GM18951 (cell line): Measurements from ENCODE around the gene AHCY.
"Not testable (repeated sequence)": the region's sequence is repeated elsewhere in the genome, so short reads cannot be mapped to it uniquely, and the experiment has no call there.

Source experiments
- POLR2A ChIP-seq: IDR thresholded peaks from 4 replicates; pipeline ENCODE4 v1.6.1; 2011; ENCODE audit warnings: mild to moderate bottlenecking; ENCODE audit not compliant: insufficient read length, insufficient read depth; ENCODE audit errors: extremely low read depth
- in situ Hi-C: fragments of 300-500 bp; cut with MboI; formaldehyde crosslinking; loops from one replicate; pipeline ENCODE4 v1.12.0; 2022; ENCODE audit warnings: low sequenced_read_pairs, mixed read lengths, inconsistent platforms; ENCODE audit not compliant: unreplicated experiment

The AHCY gene

GRCh38 chr20:34332262-34332920 is 29.2 kb upstream of the AHCY start:
- in situ Hi-C loops = no loop called here
- TF ChIP-seq POLR2A = no peak

- in situ Hi-C loops = no loop called here
Measured at GRCh38 chr20:34331838-34332237, 28.7 kb upstream of the AHCY start.

DNA sequence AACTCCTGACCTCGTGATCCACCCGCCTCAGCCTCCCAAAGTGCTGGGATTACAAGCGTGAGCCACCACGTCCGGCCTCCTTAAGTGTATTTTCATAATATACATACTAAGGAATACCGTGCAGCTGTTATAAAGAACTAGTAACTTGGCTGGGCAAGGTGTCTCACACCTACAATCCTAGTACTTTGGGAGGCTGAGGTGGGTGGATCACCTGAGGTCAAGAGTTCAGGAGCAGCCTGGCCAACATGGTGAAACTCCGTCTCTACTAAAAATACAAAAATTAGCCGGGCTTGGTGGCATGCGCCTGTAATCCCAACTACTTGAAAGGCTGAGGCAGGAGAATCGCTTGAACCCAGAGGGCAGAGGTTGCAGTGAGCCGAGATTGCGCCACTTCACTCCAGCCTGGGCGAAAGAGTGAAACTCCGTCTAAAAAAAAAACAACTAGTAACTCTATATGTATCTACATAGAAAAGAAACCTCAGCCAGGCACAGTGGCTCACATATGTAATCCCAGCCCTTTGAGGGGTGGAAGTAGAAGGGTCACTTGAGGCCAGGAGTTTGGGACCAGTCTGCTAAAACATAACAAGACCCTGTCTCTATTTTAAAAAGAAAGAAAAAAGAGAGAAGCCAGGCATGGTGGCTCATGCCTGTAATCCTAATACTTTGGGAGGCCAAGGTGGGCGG is 27.8 kb upstream of the AHCY start:
- in situ Hi-C loops = not testable (repeated sequence)

More at GRCh38 chr20:34331838-34332237, 28.7 kb upstream of the AHCY start:
- no peak for TF ChIP-seq POLR2A

DNA sequence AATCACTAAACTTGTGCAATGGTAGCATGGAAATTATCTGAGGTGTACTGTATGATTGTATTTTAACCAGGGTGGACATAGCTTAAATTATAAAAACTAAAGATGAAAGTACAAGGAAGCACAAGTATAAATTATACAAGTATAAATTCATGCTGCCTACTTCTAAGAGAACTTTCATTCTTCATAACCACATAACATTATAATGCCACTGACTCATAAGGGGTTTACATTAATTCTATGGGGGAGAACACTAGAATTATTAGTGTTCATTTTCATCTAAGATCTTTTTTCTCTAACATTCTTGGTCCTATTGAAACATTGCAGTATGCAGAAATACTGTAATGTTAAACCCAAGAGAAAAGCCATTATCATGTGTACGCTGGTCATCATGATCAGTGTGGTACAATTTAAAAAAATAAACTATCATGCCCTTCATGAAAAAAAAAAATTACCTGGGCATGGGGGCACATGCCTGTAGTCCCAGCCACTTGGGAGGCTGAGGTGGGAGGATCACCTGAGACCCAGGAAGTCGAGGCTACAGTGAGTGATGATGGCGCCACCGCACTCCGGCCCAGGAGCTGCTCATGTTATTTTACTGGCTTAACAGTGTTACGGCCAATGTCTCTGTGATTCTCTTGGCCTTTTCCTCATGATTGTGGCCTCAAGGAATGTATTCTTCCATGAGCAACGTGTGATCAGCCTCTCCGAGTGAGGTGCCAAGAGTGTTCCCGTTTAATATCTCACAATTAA is 25.9 kb upstream of the AHCY start:
- TF ChIP-seq POLR2A = no peak
- in situ Hi-C loops = no loop called here

DNA sequence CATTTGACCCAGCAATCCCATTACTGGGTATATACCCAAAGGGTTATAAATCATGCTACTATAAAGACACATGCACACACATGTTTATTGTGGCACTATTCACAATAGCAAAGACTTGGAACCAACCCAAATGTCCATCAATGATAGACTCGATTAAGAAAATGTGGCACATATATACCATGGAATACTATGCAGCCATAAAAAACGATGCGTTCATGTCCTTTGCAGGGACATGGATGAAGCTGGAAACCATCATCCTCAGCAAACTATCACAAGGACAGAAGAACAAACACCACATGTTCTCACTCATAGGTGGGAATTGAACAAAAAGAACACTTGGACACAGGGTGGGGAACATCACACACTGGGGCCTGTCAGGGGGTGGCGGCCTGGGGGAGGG is 25.1 kb upstream of the AHCY start:
- in situ Hi-C loops = not testable (repeated sequence)

GRCh38 chr20:34324541-34324940 is 21.4 kb upstream of the AHCY start:
- no peak for TF ChIP-seq POLR2A
- in situ Hi-C loops = loop anchor here (25.0 kb wide), 1 partner anchor 438 kb away; no protein-coding TSS in a partner anchor

DNA sequence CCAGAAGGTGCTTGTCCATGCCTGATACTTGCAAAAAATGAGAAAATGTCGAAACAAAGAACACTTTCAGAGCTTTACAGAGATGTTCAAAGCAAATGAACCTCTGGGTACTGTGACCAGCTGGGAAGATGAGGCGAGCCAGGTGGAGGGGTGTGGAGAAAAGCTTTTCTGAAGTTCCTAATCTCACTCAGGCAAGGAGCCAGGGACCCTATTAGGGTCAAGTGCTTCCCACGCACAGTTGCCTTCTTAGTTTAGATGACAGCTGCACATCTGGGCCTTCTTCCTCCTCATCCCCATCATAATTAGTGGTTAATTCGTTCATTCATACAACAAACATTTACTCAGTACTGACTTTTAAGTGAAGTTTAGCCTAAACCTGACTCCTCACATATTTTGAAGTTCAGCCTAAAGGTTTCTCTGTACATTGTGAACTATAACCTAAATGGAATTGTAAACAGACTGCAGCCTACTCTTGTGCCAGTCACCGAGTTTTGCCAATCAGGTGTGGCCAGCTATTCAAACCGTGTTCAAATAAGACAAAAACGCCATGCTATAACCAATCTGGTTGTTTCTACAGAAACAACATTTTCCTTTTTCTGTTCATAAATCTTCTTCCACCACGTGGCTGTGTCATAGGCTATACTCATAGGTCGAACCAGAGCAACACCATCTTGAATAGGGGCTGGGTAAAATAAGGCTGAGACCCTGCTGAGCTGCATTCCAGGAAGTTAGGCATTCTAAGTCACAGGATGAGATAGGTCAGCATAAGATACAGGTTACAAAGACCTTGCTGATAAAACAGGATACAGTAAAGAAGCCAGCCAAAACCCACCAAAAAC is 19.3 kb upstream of the AHCY start:
- no peak for TF ChIP-seq POLR2A
- in situ Hi-C loops = loop anchor here (25.0 kb wide), 1 partner anchor 440 kb away; no protein-coding TSS in a partner anchor

- in situ Hi-C loops = loop anchor here (25.0 kb wide), 1 partner anchor 441 kb away; no protein-coding TSS in a partner anchor
- no peak for TF ChIP-seq POLR2A
Measured at GRCh38 chr20:34320861-34321260, 17.7 kb upstream of the AHCY start.

GRCh38 chr20:34318609-34319443 is 15.7 kb upstream of the AHCY start:
- in situ Hi-C loops = loop anchor here (10.0 to 25.0 kb wide), 3 partner anchors 136 to 443 kb away; partner anchors contain the start of gene DYNLRB1

DNA sequence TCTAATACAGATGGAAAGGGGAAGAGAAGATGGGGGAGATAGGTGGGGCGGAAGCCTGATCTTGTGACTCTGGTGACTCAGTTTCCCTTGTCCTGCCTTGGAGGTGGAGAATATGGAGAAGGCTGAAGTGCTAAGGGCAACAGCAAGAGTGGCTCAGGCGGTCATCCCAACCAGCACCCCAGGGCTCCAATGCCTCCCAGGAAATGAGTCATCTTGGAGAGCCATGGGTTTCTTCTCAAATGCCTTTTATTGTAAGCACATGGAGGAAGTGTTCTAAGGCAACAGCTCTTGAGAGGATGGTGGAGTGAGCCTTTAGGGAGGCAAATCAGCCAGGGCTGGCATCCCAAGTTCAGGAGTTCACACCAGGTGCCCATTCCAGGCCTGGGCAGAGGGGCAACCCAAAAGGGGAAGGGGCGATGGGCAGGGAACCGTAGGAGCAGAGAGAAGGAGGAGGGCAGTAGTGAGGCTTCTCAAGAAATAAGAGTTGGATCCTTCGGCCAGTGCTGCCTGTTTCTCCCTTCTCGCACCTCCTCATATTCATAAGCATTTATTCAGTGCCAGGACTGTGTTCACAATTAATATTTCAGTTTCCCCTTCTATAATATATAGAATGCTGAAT is 13.2 kb upstream of the AHCY start:
- in situ Hi-C loops = loop anchor here (10.0 to 25.0 kb wide), 3 partner anchors 138 to 446 kb away; partner anchors contain the start of gene DYNLRB1
- TF ChIP-seq POLR2A = no peak

More at GRCh38 chr20:34318609-34319443, 15.7 kb upstream of the AHCY start:
- no peak for TF ChIP-seq POLR2A

GRCh38 chr20:34315236-34315635 is 12.1 kb upstream of the AHCY start:
- no peak for TF ChIP-seq POLR2A
- in situ Hi-C loops = loop anchor here (10.0 to 25.0 kb wide), 3 partner anchors 140 to 447 kb away; partner anchors contain the start of gene DYNLRB1
